GM18520 (cell line): Measurements from ENCODE around the gene ZDHHC7.
"Not testable (repeated sequence)": the region's sequence is repeated elsewhere in the genome, so short reads cannot be mapped to it uniquely, and the experiment has no call there.

Experiments
- ATAC-seq: cut with Tn5 transposase; IDR thresholded peaks from one replicate; pipeline ENCODE4 v1.9.1; 2021; ENCODE audit not compliant: unreplicated experiment

Gene ZDHHC7

DNA sequence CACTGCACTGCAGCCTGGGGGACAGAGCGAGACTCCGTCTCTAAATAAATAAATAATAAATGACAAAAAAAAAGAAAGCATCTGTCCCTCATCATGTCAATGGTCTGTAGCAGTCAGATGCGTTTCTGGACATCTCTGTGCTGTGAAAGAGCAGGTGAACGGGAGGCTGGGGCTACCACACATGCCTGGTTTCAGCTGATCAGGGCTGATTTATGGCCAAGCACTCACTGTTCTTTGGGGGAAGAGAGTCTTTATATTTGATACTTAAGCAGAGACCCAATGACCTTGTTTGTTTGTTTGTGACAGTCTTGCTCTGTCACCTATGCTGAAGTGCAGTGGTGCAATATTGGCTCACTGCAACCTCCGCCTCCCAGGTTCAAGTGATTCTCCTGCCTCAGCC, 33.7 kb upstream of the ZDHHC7 start:
- no peak for ATAC-seq

DNA sequence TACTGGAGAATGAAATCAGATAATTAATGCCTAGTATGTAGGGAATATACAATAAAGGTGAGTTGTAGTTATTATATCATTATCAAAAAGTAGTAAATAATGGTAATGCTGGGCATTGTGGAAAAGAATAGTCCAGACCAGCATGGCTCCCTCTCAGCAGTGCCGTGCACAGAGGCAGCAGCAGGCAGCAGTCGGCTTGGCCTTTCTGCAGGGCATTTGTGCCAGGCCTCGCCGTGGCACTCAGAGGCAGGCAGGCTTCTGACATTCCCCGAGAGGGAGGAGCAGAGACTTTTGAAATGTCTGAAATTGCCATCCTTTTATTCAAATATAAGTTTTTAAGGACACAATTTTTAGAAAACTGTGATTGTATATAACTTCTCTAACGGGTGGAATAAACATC, 31.3 kb upstream of the ZDHHC7 start:
- no peak for ATAC-seq

DNA sequence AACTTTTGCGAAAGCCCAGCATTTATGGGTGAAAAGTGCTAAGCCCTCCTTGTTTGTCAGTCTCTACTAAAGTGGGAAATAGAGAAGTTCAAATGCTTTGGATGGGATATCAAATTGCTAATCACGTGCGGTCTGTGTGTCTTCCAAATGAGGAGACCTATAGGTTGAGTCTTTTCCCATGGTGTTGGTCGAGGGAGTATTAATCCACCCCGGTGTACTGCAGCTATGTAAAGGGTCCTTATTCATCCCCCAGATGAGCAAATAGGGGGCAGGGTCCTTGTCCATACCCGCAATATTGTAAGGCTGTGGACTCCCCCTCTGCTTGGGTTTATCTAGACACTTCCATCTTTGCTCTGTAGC, 30.8 kb upstream of the ZDHHC7 start:
- no peak for ATAC-seq

DNA sequence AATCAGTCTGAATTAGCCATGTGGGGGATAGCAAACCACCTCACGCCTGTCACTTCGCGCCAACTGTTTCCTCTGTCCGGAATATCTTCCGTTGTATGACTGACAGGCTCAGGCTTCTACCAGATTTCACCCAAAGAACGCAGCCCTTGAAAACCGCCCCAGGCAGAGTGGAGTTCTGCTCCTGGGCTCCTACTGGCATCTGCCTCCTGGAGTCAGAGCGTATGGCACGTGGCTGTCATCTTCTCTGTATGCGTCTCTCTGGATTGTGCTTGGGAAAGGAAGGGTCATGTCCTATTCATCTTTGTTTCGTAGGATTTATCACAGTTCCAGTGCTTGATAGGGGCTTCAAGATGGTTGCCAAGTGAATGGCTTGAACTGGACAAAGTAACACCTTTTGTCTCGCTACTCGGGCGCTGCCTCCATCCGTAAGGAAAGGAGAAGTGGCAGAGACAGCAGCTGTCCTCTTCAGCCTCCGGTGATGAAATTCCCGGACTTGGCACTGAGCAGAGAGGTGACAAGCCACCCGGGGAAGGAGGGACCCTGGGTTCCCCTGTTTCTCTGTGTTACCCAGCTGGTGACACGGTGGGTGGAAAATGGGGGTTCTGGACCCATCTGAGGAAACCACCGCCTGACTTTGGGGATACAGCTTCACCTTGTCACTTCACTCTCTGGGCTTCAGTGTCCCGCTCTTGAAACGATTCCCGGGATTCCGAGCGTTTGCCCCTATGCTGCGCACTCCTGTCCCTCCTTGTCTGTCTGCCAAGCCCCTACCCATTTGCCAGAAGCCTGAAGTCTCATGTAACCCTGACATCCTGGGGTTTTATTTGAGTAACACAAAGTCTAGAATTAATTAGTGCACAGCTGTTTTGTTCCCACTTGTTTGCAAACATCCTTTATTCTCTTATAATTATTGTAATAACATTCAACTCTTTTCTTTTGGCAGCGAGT, 30.2 kb upstream of the ZDHHC7 start:
- ATAC-seq, result no peak

DNA sequence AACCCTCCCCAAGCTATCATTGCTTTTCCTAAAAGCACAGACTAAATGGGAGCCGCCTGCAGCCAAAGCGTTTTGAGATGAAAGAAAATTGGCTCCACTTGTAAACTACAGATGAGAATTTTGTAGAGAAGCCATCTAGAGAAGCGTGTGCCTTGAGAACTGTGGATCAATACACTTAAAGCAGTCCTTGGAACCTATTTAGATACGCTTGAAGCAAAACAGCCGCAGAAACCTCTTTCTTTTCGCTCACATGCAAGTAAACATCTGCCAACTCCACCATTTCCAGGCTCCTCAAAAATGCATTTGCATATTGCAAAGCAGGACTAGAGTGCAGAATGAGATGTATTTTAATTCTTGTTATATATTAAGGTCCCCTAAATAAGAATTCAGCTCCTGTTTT, 29.4 kb upstream of the ZDHHC7 start:
- no peak for ATAC-seq

DNA sequence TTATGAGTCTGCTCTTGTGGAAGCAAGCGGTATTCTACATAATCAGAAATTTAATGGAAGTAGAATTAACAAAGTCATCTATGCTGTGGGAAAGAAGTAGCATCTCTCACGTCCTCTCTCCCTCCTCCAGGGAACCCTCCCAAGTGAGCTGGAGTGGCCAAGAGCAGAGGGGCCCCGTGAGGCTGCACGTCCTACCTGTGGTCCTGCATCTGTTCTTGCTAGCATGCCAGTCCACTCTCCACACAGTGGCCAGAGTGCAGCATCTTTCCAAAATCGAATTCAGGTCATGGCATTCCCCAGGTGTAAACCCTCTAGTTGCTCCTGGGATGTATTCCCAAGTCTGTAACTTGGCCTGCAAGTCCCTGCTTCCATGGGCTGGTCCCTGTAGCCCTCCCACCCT, 26.4 kb upstream of the ZDHHC7 start:
- no peak for ATAC-seq

DNA sequence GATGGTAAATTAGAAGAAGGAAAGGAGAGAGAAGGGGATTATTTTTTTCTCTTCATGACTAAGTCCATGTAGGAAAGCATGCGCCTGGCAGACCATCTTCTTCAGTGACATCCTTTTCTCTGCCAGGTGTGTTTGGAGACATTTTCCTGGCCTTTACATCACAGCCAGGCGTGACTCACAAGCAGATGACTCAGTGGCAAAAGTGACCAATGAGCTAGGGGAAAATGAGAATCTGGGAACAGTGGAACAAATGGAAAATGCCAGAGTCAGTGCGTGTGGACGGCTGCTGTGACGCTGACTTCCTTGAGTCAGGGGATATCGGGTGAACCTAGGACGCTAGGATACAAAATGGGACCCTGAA, 25.7 kb upstream of the ZDHHC7 start:
- no peak for ATAC-seq

DNA sequence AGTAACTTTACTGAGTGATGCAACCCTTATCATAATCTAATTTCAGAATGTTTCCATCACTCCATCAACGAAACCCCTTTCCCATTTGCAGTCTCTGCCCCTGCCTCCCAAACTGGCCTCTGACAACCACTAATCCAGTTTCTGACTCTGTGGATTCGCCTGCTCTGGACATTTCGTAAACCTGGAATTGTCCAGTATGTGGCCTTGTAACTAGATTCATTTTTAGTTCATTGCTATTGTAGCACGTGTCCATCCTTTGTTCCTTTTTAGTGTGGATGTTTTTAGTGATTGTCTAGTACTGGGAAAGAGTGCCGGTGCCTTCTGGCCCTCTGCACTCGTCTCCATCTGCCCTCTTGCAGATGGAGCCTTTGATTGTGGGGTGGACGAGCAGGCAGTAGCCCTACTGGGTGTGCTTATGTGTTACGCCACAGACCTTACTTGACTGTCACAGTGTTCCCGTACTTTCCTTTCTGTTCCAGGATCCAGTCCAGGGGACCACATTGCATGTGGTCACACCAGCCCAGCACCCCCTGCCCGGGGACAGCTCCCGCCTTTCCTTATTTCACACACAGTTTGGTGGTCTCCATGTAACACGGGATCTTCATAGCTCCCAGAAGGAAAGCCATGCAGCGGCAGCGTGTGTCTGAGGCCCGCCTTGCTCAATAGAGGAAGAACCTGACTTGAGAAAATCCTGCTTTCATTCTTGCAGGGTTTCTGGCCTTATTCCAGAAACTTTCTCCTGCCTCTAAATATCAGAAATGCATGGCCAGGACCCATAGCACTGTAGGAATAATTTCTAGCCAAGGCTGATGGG, 25.1 kb upstream of the ZDHHC7 start:
- ATAC-seq, result no peak

DNA sequence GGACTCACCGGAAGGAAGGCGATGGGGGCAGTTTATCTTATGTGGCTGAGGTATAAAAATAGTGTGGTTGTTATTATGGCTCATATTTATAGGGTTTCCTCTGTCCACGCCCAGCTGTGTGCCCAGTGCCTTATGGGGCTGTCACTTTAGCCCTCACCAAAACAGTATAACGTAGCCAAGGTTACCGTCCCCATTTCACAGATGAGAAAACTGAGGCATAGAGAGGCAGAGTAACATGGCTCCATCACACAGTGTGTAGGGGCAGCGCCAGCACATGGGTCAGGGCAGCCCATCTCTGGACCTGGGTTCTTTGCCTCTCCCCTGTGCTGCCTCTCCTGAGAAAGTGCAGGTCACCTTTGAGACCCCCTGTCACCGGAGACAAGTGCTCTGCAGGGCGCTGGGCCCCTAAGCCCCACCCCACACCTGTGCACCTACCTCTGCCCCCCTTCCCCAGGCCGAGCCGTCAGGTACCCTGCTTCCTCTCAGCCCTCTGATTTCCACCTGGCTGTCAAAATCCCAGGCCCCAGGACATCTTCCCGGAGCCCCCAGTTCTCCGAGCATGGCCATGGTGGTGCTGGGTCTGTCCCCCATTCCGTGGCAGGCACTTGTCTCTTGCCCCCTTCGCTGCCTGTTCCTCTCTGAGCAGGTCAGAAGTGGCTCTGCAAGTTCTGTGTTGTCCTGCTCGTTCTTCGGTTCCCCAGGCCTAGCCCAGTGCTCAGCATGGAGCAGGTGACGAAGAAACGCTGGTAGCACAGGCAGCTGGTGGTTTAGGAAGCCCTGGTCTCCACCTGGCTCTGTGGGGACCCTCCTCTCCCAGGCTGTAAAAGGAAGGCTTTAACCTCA, 23.5 kb upstream of the ZDHHC7 start:
- ATAC-seq, result no peak

DNA sequence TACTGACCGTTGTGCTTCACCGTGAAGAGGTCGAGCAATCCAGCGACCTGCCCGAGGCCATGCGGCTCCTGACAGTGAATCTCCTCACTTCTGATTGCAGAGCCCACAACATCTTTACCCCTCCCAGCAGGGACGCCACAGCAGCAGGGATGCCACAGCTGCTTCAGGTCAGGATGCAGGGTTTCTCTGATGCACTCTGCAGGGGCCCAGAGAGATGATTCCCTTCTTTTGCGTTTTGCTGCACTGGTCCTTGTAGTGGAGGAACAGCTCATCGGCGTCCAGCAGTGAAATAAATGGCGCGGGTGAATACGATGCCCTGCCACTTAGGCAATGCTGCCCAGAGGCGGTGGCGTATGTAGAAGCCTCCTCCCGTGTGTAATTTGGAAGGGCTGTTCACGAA, 21.8 kb upstream of the ZDHHC7 start:
- no peak for ATAC-seq

DNA sequence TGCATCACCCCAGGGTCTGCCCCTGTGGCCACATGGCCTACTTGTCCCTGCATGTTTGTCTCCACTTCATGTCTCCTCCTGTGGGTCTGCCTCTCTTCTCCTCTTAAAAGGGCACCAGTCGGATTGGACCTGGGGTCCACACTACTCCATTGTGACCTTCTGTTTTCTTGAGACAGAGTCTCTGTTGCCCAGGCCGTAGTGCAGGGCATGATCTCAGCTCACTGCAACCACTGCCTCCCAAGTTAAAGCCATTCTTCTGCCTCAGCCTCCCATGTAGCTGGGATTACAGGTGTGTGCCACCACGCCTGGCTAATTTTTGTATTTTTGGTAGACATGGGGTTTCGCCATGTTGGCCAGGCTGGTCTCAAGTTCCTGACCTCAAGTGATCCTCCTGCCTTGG, 20.9 kb upstream of the ZDHHC7 start:
- not testable (repeated sequence) for ATAC-seq

DNA sequence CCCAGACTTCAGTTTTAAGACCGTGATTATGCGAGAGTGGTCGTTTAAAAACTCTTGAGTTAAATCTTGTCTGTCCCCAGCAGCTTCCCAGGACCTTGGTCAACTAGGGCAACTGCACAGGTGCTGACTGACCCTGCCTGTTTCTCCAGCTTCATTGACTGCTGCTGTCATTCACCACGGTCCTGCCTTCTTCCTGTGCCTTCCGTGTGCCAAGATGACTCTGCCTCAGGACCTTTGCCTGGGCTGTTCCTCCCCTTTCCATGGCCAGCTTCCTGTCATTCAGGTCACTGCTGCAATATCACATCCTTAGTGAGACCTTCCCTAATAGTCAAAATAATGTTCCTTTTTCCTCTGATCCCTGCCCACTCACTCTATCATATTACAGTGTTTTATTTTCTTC, 20.1 kb upstream of the ZDHHC7 start:
- ATAC-seq, result no peak

DNA sequence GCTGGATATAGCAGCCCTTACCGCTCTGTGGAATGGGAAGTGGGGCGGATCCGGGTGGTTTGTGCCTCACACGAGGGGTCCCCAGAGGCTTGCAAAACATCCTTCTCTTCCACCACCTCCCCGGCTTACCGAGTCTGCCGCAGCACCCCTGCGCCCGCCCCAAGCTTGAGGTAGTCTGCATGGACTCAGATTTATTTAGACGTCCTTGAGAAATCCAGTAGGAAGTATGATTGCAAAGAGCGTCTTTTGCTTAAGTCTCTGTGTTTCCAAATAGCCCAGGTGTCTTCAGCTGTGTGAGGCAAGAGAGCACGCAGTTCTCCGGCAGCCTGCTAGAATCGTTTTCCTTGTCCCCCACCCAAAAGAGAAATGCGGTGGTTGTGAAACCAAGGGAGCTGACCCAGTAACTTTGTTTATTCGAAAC, 18.7 kb upstream of the ZDHHC7 start:
- no peak for ATAC-seq

DNA sequence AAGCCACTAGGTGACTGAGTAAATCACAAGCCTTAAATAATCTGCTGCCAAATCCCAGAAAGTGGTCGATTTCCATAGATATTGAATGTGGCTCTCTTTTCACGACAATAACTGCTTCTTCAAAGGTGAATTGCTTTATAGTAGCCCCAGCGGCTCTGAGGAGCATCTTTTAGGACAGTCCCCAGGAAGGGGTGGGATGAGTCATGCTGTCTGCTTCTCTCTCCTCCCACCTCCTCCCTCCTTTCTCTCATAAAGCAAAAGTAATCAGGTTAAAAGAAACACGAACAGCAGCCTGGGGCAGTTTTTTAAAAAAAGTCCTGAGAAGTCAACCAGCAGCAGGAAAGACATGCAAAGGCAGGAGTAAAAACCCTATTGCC, 18.1 kb upstream of the ZDHHC7 start:
- ATAC-seq, result no peak

DNA sequence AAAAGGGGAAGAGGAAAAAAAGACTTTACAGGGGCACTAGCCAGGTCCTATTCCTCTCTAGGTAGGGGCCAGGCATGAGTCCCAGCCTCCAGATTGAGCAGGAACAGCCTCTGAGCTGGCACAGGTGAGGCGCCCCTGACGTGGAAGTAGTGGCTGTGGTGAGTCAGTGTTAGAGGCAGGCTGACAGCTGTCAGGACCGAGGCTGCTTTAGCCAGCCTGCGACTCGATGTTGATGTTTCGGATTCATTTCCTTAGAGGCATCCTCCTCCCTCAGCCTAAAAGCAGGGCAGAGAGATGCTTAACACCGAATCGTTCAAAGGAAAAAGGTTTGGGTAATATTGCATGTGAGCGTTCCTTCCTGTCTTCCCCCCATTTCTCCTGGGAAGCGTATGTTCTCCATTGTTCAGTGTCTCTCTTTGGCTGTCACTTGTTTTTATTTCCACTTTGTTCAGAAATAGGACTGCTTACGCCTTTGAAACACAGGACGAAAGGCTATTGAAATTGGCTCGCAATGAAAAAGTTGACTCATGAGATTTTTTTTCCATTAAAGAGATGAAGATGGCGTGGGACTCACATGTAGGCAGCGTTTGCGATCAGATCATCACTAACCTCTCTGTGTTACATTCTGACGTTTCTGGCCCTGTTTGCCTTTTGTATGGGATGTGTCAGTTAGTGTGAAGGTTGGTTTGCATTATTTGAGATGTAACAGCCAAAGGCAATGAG, 17.5 kb upstream of the ZDHHC7 start:
- peak; percentile 33 for ATAC-seq

DNA sequence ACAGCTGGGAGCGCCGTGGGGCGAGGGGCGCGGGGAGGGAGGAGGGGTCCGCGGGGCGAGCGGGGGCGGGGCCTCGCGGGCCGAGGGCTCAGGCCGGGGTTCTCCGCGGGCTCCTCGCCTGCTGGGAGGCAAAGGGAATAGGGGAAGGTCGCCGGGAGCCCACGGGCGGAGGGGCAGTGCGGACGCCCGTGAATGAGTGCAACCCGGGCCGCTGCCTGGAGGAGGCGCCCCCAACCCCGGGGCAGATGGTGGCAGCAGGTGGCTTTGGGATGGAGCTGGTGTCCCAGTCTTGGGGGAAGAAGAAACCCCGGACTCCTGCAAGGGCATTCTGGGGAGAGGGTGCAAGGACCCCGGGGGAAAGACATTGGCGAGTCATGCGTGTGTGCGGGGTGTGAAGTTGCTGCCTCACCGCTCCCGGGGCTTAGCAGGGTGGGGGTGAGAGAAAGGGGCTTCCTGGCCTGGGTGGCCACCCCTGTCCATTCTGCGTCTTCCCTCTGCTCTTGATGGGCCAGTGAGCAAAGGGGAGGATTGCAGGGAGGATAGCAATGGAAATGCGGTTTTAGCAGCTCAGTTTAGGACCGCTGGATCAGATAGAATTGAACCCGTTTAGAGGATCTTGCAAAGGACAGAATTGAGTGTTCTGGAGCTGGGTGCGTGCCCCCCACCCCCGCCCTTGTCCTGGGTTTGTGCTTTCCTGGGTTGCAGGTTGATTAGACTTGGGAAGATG, 16.8 kb upstream of the ZDHHC7 start:
- ATAC-seq, result no peak

DNA sequence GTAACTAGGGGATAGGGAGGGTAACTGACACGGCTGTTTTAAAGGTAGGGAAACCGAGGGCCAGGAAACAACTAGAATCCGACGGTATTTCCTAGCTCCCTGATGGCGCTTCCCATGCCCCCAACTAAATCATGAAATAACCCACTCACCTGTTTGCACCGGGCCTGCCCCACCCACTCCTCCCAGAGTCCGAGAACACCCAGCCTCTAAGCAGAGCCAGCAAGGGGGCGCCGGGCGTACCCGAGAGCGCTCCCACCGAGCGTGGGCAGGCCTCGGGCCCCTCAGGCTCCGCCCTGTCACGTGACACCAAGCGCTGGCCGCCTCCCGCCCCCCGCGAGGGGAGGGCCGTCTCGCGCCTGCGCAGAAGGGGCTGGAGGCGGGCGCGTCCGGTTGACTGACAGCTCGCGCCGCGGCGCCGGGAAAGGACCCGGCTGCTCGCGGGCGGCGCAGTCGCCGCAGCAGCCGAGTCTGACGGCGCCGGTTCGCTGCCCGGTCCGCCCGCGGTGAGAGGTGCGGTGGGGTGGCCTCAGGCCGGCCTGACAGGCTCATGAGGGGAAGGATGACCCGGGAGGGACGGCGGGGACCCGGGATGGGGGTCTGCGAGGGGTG, 16.1 kb upstream of the ZDHHC7 start, which contains the start of gene KIAA0513:
KIAA0513 (plus strand) TSS at position 447 of the 609 bp plus-strand sequence. CDS start 39,277 bp downstream, outside the sequence.
- peak; percentile 80 for ATAC-seq

DNA sequence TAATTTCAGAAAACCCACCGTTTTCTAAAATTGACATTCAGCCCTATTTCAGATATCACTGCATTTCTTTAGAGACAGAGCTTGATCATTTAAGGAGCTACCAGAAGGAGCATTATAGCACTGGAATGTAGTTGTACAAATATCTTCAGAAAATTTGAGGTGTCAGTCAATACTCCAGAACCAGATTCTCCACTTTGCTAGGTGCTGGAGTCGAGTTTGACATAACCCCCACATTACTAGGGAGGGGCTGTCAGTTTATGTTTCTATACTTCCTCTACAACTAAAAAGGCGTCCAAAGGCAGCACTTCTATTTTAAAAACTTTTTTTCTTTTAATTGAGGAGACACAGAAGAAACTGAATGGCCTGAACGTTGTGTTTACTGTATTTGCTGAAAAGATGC, 15.4 kb upstream of the ZDHHC7 start:
- ATAC-seq, result no peak
